Brain microvascular endothelial cell (primary cell): ENCODE data around the gene ALG2.

ENCODE experiments used
- DNase-seq: peaks from one replicate; pipeline ENCODE4 v3.0.0-alpha.2; 2020
- H3K27ac ChIP-seq: fragments of 250-450 bp; sonication (Bioruptor Pico); 2 replicates; pipeline ENCODE4 v1.5.1; 2020; ENCODE audit warnings: mild to moderate bottlenecking, moderate library complexity
- H3K27me3 ChIP-seq: fragments of 250-450 bp; sonication (Bioruptor Pico); replicated peaks from 2 replicates; pipeline ENCODE4 v1.5.1; 2020; ENCODE audit warnings: mild to moderate bottlenecking
- H3K36me3 ChIP-seq: fragments of 250-450 bp; sonication (Bioruptor Pico); replicated peaks from 2 replicates; pipeline ENCODE4 v1.5.1; 2020; ENCODE audit warnings: mild to moderate bottlenecking
- H3K4me3 ChIP-seq: 2 replicates; pipeline ENCODE4 v1.5.1; 2011; ENCODE audit warnings: low read depth, mild to moderate bottlenecking, control low read depth, low read length, moderate library complexity
- in situ Hi-C: cut with HindIII; loops from 2 replicates; pipeline ENCODE4 v1.10.0; 2017; ENCODE audit warnings: low sequenced_read_pairs, low pct_ligation_motif_present
- TF ChIP-seq, protein P1 (sequence below): IDR thresholded peaks from 2 replicates; pipeline ENCODE4 v1.5.1; 2011; ENCODE audit warnings: low read depth, mild to moderate bottlenecking, moderate library complexity, low read length, control low read depth, inconsistent platforms; ENCODE audit errors: missing control alignments

ALG2 gene

DNA sequence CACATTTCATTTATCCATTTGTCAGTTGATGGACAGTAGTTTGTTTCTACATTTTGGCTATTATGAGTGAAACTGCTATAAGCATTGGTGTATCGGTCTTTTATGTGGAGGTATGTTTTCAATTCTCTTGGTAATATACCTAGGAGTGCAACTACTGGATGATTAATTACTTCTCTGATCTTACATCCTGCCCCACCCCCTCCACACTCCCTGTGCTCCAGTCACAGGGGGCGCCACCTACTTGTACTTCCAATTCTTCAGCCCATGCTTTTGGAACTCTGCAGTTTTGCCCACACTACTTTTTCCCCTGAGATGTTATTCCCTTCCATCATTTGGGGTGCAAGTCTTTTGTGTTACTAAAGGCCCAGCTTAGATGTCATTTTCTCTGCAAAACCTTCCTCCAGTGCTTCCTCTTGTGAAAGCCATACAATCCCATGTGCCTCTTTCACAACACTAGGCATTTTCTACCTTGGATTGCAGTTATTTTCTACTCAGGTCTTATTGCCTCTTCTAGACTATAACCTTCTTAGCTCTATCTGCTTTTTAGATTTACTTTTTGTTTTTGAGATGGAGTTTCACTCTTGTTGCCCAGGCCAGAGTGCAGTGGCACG, 42.4 kb upstream of the ALG2 start:
- Histone ChIP-seq H3K27ac (no peak overlapping the region), H3K36me3 (no peaks in the 10 kb centered on the region), H3K4me3 (no peak overlapping the region), H3K27me3 (no peaks in the 10 kb centered on the region)
- in situ Hi-C loops: no loop called here
- TF ChIP-seq, protein P1, sequence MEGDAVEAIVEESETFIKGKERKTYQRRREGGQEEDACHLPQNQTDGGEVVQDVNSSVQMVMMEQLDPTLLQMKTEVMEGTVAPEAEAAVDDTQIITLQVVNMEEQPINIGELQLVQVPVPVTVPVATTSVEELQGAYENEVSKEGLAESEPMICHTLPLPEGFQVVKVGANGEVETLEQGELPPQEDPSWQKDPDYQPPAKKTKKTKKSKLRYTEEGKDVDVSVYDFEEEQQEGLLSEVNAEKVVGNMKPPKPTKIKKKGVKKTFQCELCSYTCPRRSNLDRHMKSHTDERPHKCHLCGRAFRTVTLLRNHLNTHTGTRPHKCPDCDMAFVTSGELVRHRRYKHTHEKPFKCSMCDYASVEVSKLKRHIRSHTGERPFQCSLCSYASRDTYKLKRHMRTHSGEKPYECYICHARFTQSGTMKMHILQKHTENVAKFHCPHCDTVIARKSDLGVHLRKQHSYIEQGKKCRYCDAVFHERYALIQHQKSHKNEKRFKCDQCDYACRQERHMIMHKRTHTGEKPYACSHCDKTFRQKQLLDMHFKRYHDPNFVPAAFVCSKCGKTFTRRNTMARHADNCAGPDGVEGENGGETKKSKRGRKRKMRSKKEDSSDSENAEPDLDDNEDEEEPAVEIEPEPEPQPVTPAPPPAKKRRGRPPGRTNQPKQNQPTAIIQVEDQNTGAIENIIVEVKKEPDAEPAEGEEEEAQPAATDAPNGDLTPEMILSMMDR: peak; percentile 68
- no peak for DNase-seq

DNA sequence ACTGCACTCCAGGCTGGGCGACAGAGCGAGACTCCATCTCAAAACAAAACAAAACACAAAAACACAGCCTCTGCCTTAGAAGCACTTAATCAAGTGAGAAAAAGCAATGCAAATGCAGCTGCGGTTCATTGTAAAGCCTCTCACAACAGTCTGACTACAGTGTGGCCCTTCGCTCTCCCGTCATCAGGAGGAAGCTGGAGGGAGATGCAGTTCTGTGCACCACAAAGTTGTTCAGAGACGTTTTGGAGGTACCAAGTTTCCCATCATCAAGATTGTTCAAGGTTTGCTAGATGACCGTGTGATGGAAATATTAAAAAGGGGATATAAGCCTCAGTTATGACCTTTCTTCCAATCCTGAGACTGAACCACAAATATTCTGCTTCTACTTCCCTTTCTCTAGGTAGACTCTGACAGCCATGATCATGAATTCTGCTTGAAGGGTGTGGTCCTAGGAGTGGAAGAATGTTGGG, 41.2 kb upstream of the ALG2 start:
- DNase-seq: no peak
- Histone ChIP-seq H3K4me3 (no peak overlapping the region), H3K27me3 (no peaks in the 10 kb centered on the region), H3K27ac (no peak overlapping the region), H3K36me3 (no peaks in the 10 kb centered on the region)
- in situ Hi-C loops: no loop called here
- TF ChIP-seq, protein P1: no peak

DNA sequence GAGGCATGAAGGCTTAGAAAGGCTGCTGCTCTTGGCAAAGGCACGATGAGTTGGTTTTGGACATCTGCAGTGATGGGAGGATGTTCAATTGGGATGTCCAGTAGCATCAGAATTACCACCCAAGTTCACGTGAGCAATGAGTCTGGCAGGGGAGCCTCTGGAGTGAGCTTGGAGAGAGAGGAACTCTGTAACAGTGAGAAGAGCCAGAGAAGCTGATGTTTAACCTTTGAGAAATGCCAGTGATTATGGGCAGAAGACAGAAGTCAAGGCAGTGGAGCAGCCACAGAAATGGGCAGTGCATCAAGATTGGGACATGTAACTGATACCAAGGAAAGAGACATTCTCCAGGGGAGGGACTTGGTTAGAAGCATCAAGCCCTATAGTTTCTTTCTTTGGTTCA, 40.2 kb upstream of the ALG2 start:
- no peak for DNase-seq
- H3K4me3 ChIP-seq: no peak overlapping the region
- TF ChIP-seq, protein P1: no peak
- no peaks in the 10 kb centered on the region for H3K36me3 ChIP-seq
- in situ Hi-C loops: no loop called here
- no peak overlapping the region for H3K27ac ChIP-seq
- no peaks in the 10 kb centered on the region for H3K27me3 ChIP-seq

DNA sequence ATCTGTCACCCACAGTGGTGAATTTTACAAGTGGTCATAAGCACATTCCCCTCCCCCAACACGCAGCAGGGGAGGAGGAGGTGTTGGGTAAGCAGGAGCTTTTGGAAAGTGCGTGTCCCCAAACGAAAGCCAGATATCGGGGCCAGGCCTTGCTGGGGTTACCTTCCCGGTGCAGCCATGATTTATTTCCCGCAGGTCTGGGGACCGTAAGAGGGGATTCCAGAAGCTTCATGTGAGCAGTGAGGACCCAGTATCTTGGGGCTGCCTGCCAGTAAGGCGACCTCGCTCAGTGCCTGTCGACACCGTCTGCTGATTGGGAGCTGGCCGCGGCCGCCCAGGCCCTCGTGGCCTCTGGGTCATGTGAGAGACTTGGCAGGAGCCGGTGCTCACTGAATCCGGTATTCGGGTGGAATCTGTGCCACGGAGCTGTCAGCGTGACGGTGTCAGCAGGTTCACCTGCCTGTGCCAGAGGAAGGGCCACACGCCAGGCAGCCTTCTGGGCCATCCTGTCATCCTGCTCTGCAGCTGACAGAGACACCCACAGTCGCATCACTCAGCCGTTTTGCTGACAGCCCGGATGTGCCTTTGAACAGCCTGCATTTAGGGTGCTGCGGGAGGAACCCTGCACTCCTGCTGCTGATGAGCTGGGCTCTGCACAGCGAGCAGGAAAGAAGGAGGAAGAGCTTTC, 37.6 kb upstream of the ALG2 start:
- Histone ChIP-seq H3K27me3 (no peaks in the 10 kb centered on the region), H3K36me3 (no peaks in the 10 kb centered on the region), H3K4me3 (no peak overlapping the region), H3K27ac (no peak overlapping the region)
- TF ChIP-seq, protein P1: no peak
- no peak for DNase-seq
- in situ Hi-C loops: no loop called here

DNA sequence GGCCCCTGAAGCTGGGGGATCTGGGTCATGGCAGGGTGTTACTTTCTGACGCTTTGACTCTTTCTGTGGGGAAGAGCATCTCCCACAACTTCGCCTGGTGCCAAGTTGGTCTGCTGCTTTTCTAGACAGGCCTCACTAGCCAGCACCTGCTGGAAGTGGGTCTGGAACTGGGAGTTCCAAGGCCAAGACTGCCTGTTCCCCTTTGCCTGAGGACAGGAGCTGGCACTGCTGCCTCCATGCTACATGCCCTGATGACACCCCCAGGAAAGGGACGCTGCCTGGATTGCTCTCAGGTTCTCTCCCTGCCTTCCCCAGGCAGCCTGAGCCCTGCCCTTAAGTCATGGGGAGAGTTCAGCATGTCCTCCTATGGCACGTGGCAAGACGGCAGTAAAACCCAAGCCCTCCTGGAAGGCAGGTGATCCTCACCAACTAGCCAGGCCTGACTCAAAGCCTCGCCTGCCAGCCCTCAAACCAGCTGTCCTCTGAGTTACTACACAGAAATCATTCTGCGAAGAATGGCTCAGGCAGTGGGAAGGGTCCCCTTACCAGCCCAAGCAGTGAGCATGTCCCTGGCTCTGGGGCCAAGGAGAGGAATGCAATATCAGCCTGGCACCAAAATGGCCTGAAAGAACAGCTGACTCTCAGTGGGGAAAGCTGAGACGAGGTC, 36.1 kb upstream of the ALG2 start:
- H3K36me3 ChIP-seq: no peaks in the 10 kb centered on the region
- no peak overlapping the region for H3K4me3 ChIP-seq
- in situ Hi-C loops: no loop called here
- no peaks in the 10 kb centered on the region for H3K27me3 ChIP-seq
- TF ChIP-seq, protein P1: no peak
- H3K27ac ChIP-seq: no peak overlapping the region
- no peak for DNase-seq
